Mucosa of rectum (tissue), 2 donors: ENCODE results near the gene TAF5L.

Experiments
- H3K27ac ChIP-seq, 2 donors: one replicate each; pipeline ENCODE4 v1.7.0; 2013; ENCODE audit warnings: inconsistent platforms in 2 of 2, low read depth in 2 of 2, low read length in 2 of 2
- H3K27me3 ChIP-seq, 2 donors: one replicate each; pipeline ENCODE4 v1.7.0; 2013; ENCODE audit warnings: low read length in 2 of 2; ENCODE audit not compliant: control insufficient read depth in 2 of 2, insufficient read depth in 2 of 2
- H3K36me3 ChIP-seq, 2 donors: one replicate each; pipeline ENCODE4 v1.7.0; 2013; ENCODE audit warnings: low read length in 2 of 2; ENCODE audit not compliant: control insufficient read depth in 2 of 2, insufficient read depth in 2 of 2
- H3K4me1 ChIP-seq, 2 donors: one replicate each; pipeline ENCODE4 v1.7.0; 2013; ENCODE audit warnings: low read length in 2 of 2, mild to moderate bottlenecking in 1 of 2; ENCODE audit not compliant: control insufficient read depth in 2 of 2, insufficient read depth in 2 of 2
- H3K4me3 ChIP-seq, 2 donors: one replicate each; pipeline ENCODE4 v1.7.0; 2013; ENCODE audit warnings: low read length in 2 of 2
- H3K9ac ChIP-seq, 2 donors: one replicate each; pipeline ENCODE4 v1.7.0; 2013; ENCODE audit warnings: low read length in 2 of 2, low read depth in 1 of 2, mild to moderate bottlenecking in 1 of 2
- H3K9me3 ChIP-seq, 2 donors: one replicate each; pipeline ENCODE4 v1.7.0; 2013; ENCODE audit warnings: low read length in 2 of 2; ENCODE audit not compliant: control insufficient read depth in 2 of 2
- donor health status: healthy.
- donor health status: Normal muscosa, but diverticular disease.

Gene TAF5L

DNA sequence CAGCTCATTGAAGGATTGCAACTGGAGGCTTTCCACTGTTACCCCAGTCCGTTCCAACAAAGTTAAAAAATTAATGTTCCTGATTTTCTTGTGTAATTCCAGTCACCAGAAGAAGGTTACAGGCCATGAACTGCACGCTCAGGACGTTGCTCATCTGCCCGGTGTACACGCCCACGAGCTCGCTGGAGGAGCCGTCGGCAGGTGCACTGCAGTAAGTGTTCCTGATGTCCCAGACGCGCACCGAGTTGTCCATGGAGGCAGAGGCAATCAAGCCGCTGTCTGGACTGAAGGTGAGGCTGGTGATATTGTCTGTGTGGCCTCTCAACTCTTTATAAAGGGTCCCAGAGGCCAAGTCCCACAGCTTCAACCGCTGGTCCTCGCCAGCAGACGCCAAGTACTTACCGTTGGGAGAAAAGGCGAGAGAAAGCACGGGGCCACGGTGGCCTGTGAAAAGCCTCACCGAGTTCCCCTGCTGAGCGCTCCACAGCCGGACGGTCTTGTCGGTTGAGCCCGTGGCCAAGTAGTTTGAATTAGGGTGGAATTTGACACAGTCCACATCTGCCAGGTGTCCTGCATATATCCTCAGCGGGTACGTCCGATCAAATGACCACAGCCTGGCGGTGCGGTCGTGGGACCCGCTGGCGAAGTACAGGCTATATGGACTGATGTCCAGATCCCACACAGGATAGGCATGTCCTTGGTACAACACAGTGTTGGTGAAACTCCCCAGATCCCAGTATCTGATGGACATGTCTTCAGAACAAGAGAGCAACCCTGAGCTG lies 31.5 kb downstream of the TAF5L start:
- Histone ChIP-seq H3K9me3 (no peaks in the 10 kb centered on the region), H3K9ac (no peak overlapping the region), H3K27me3 (no peaks in the 10 kb centered on the region), H3K4me3 (no peak overlapping the region), H3K36me3 (peaks cover 13 to 25% of the 10 kb centered on the region in 2 donors), H3K27ac (no peak overlapping the region), H3K4me1 (peaks cover 0 to 3% of the 10 kb centered on the region in 2 donors)

DNA sequence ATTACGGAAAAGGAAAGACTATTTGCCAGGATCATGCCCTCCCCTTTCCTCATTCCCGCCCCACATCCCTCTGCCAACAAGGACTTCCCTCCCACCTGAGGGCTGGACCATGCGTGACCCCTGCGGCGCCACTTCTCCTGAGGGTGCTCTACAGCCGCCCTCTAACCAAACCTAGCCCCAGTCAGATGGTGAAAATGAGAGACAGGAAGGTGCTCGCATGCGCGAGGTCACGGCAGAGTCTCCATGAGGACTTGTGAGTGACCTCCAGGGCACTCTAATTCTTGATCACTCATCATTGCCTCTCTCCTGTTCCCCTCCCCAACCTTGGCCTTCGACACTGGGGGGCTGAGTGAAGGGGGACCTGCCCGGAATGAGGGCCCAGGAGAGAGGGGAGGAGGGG lies 32.1 kb downstream of the TAF5L start:
- Histone ChIP-seq H3K27me3 (no peaks in the 10 kb centered on the region), H3K9ac (no peak overlapping the region), H3K36me3 (peaks cover 13 to 25% of the 10 kb centered on the region in 2 donors), H3K4me1 (peaks cover 0 to 3% of the 10 kb centered on the region in 2 donors), H3K9me3 (no peaks in the 10 kb centered on the region), H3K27ac (no peak overlapping the region), H3K4me3 (no peak overlapping the region)

DNA sequence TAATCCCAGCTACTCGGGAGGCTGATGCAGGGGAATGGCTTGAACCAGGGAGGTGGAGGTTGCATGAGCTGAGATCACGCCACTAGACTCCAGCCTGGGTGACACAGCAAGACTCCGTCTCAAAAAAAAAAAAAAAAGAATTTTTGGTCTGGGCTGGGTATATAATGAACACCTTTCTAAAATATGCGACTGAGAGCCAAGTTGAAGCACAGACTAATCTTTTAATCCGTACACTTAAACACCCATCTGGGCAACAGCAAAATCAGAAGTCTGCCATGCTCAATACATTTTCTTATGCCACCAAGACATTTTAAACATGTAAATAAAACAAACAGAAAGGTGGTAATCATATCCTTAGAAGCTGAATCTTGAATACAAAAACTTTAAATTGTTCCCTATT lies 35.8 kb downstream of the TAF5L start:
- H3K4me1 ChIP-seq = no peaks in the 10 kb centered on the region
- H3K27me3 ChIP-seq = no peaks in the 10 kb centered on the region
- H3K36me3 ChIP-seq = peaks cover 13 to 25% of the 10 kb centered on the region in 2 donors
- no peak overlapping the region for H3K27ac ChIP-seq
- no peaks in the 10 kb centered on the region for H3K9me3 ChIP-seq
- no peak overlapping the region for H3K4me3 ChIP-seq
- no peak overlapping the region for H3K9ac ChIP-seq

DNA sequence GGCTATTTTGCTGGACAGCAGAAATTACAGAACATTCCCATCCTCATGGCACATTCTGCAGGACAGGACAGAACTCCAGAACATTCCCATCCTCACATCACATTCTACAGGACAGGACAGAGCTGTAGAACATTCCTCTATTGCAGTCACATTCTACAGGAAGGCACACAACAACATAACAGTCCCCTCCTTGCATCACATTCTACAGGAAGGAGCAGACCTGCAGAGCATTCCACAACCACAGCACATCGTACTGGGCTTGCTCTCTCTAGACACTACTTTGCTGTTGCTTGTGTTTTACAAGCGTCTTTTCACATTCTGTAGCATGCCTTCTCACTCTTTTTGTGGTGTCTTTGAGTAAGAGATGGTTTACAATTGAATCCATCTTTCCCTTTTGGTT lies 40.6 kb downstream of the TAF5L start:
- Histone ChIP-seq H3K4me3 (no peak overlapping the region), H3K9ac (no peak overlapping the region), H3K9me3 (no peaks in the 10 kb centered on the region), H3K27ac (no peak overlapping the region), H3K27me3 (no peaks in the 10 kb centered on the region), H3K36me3 (no peaks in the 10 kb centered on the region), H3K4me1 (no peaks in the 10 kb centered on the region)

DNA sequence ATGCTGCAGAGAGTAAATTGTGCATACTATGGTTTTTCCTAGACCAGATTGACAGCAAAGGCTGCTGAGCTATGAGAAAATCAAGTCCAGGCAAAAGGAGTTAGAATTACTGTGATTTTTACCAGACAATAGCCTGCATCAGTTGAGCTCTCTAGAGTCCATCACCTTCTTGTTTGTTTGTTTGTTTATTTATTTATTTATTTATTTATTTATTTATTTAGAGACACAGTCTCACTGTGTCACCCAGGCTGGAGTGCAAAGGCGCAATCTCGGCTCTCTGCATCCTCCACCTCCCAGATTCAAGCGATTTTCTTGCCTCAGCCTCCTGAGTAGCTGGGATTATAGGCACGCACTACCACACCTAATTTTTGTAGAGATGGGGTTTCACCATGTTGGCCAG lies 43.2 kb downstream of the TAF5L start:
- H3K9me3 ChIP-seq = no peaks in the 10 kb centered on the region
- H3K36me3 ChIP-seq = no peaks in the 10 kb centered on the region
- no peaks in the 10 kb centered on the region for H3K27me3 ChIP-seq
- H3K27ac ChIP-seq = no peak overlapping the region
- no peak overlapping the region for H3K9ac ChIP-seq
- no peak overlapping the region for H3K4me3 ChIP-seq
- H3K4me1 ChIP-seq = peaks cover 4 to 10% of the 10 kb centered on the region in 2 donors

DNA sequence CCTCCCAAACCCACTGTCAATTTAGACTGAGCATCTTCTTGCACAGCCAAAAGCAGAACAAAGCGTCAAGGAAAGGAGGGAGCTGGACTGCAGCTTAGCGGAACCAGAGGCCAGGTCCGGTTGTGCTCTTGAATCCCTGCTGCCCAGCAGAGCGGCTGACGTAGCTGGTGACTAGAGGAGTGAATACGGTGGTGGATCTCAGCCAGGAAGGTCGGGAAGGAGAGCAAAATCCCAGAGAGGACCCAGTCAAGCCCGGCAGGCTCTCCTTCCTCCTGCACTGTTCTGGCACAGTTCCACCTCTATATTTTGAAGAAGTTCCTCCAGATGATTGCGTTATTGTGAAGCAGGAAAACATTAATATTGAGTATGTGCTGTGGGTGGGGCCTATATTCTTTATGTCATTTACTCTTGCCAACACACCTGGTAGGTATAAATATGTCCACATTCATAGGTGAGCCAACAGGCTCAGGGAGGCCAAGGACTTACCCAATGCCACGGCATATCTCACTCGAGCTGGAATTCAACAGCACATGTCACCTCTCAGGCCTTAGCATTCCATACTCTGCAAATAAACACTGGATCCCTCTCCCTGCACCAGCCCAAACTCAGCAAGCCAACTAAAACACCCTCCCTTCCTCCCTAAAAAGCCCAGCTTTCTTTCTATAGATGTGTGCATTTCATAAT lies 43.8 kb downstream of the TAF5L start:
- Histone ChIP-seq H3K36me3 (no peaks in the 10 kb centered on the region), H3K4me1 (peaks cover 4 to 10% of the 10 kb centered on the region in 2 donors), H3K27me3 (no peaks in the 10 kb centered on the region), H3K4me3 (no peak overlapping the region), H3K27ac (no peak overlapping the region), H3K9ac (no peak overlapping the region), H3K9me3 (no peaks in the 10 kb centered on the region)

DNA sequence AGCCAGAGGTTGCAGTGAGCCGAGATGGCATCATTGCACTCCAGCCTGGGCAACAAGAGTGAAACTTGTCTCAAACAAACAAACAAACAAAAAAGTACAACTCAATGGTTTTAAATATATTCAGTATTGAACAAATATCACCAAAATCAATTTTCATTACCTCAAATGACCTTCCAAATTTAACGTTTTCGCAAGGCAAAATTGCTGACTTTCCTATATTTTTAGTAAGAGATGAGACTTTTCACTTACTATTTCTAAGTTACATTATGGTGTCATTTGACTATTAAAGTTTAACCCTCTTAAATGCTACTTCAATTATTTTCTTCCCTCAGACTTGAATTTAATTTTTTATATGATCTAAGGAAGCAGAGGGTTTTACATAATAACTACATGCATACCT lies 44.4 kb downstream of the TAF5L start:
- Histone ChIP-seq H3K9ac (no peak overlapping the region), H3K4me1 (peaks cover 4 to 10% of the 10 kb centered on the region in 2 donors), H3K27me3 (no peaks in the 10 kb centered on the region), H3K27ac (no peak overlapping the region), H3K4me3 (no peak overlapping the region), H3K36me3 (no peaks in the 10 kb centered on the region), H3K9me3 (no peaks in the 10 kb centered on the region)

DNA sequence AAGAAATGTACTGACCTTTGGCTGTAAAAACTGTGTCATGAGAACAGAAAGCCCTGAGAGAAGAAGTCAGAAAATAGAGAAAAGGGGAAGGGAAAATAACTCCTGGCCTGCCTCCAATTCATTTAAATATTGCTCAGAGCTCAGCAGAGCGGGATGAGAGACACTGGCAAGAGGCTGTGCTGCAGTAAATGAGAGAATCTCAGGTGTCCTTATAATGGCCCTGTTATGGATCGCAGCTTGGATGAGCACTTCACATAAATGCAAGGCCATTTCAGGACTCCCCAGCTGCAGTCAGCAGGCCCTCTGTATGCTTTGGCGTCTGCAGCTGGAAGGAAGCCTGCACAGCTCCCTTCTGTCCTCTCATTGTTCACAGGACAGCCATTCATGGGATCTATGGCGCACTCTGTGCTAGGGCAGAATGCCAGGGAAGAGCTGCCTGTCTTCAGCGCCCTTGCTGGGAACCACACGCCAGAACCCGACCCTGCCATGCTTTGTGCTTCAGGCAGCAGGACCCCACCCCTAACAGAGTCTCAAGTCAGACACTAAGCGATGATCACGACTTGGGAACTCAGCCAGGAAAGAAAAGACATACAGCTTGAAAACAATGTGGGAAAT lies 46.8 kb downstream of the TAF5L start:
- H3K36me3 ChIP-seq = no peaks in the 10 kb centered on the region
- peaks cover 4 to 10% of the 10 kb centered on the region in 2 donors for H3K4me1 ChIP-seq
- H3K4me3 ChIP-seq = peak overlapping the region in 1 of 2 donors; percentile 55
- H3K27me3 ChIP-seq = no peaks in the 10 kb centered on the region
- H3K27ac ChIP-seq = peak overlapping the region; percentile 35 to 53
- peak overlapping the region in 1 of 2 donors; percentile 18 for H3K9ac ChIP-seq
- H3K9me3 ChIP-seq = no peaks in the 10 kb centered on the region

DNA sequence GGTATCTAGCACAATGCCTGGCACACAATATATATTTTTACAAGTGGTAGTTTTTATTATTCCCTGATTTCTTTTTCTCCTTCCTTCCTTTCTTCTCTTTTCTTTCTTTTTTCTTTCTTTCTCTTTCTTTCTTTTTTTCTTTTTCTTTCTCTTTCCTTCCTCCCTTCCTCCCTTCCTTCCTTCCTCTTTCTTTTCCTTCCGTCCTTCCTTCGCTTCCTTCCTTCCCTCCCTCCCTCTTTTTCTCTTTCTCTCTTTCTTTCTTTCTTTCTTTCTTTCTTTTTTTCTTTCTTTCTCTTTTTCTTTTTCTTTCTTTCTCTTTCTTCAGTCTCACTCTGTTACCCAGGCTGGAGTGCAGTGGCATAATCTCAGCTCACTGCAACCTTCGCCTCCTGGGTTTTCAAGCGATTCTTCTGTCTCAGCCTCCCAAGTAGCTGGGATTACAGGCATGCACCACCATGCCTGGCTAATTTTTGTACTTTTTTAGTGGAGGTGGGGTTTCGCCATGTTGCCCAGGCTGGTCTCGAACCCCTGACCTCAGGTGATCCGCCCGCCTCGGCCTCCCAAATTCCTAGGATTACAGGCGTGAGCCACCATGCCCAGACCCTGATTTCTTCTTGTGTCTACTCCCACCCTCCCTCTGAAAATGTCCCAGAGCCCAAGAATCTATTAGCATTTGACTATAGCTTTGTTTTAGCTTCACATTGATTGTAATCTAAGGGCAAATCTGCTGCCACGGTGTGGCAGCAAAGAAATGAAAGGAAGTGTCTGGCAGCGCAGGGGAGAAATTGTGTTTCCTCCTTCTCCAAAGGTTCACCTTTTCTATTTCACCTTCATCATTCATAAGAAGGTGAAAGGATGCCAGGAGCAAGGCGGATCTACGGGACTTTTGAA lies 47.5 kb downstream of the TAF5L start:
- Histone ChIP-seq H3K9ac (no peak overlapping the region), H3K4me3 (peak overlapping the region in 1 of 2 donors; percentile 55), H3K27me3 (no peaks in the 10 kb centered on the region), H3K27ac (peak overlapping the region; percentile 35 to 49), H3K4me1 (peaks cover 4 to 10% of the 10 kb centered on the region in 2 donors), H3K36me3 (no peaks in the 10 kb centered on the region), H3K9me3 (no peaks in the 10 kb centered on the region)
